HEK293 (cell line): ENCODE results near the gene ZFPL1.
A peak's percentile ranks its signal among the peaks of the same experiment; 100 is the strongest.
"Not testable (repeated sequence)": the region's sequence is repeated elsewhere in the genome, so short reads cannot be mapped to it uniquely, and the experiment has no call there.

Source experiments
- CTCF ChIA-PET: fragments of 350-600 bp; formaldehyde crosslinking; extraction: SDS; loops from one replicate; lab custom pipeline; 2021; ENCODE audit warnings: antibody characterized with exemption; lab: Yijun Ruan, JAX
- POLR2A ChIA-PET: fragments of 300-600 bp; formaldehyde crosslinking; extraction: SDS; loops from one replicate; lab custom pipeline; 2020; ENCODE audit warnings: antibody characterized with exemption, inconsistent platforms; lab: Yijun Ruan, JAX
- H3K27ac ChIP-seq: fragments of 200-500 bp; sonication (Bioruptor generic); 2 replicates; pipeline ENCODE4 v1.5.1; 2014; ENCODE audit warnings: low read depth, low read length, control low read depth, inconsistent platforms; ENCODE audit errors: extremely low read depth
- H3K36me3 ChIP-seq, 2 experiments: fragments of 200-500 bp in 1 of 2; sonication (Bioruptor generic) in 1 of 2; 1 replicate in 1 of 2; 2 replicates in 1 of 2; pipeline ENCODE4 v1.5.1; 2014 to 2017; ENCODE audit warnings: inconsistent platforms in 2 of 2, low read length in 2 of 2; ENCODE audit not compliant: control insufficient read depth in 2 of 2, insufficient read depth in 1 of 2
- H3K4me1 ChIP-seq: fragments of 200-500 bp; sonication (Bioruptor generic); 2 replicates; pipeline ENCODE4 v1.5.1; 2014; ENCODE audit warnings: mild to moderate bottlenecking, low read length, inconsistent platforms; ENCODE audit not compliant: control insufficient read depth, insufficient read depth
- H3K4me3 ChIP-seq: 2 replicates; pipeline ENCODE4 v1.5.1; 2011; ENCODE audit warnings: low read depth, mild to moderate bottlenecking, control low read depth, low read length, moderate library complexity
- H3K9me3 ChIP-seq: fragments of 200-500 bp; sonication (Bioruptor generic); 2 replicates; pipeline ENCODE4 v1.5.1; 2014; ENCODE audit warnings: low read depth, low read length, inconsistent platforms; ENCODE audit not compliant: control insufficient read depth, insufficient read depth
- BCL11A ChIP-seq: fragments of 450-650 bp; formaldehyde crosslinking; IDR thresholded peaks from 2 replicates; pipeline ENCODE4 v1.5.1; 2016; ENCODE audit warnings: low read depth, missing biosample characterization, missing genetic modification characterization
- CTCF ChIP-seq: fragments of 450-650 bp; formaldehyde crosslinking; IDR thresholded peaks from 2 replicates; pipeline ENCODE4 v1.5.1; 2016; ENCODE audit warnings: missing biosample characterization, missing genetic modification characterization
- KLF16 ChIP-seq: fragments of 450-650 bp; formaldehyde crosslinking; IDR thresholded peaks from 2 replicates; pipeline ENCODE4 v1.5.1; 2017; ENCODE audit warnings: missing biosample characterization, missing genetic modification characterization
- PRDM4 ChIP-seq: fragments of 450-650 bp; formaldehyde crosslinking; IDR thresholded peaks from 2 replicates; pipeline ENCODE4 v1.5.1; 2017; ENCODE audit warnings: missing biosample characterization, missing genetic modification characterization
- ZEB2 ChIP-seq: fragments of 450-650 bp; formaldehyde crosslinking; IDR thresholded peaks from 2 replicates; pipeline ENCODE4 v1.5.1; 2016; ENCODE audit warnings: missing biosample characterization, missing genetic modification characterization
- ZFP37 ChIP-seq: fragments of 450-650 bp; formaldehyde crosslinking; IDR thresholded peaks from 2 replicates; pipeline ENCODE4 v1.5.1; 2016; ENCODE audit warnings: missing biosample characterization, missing genetic modification characterization
- ZNF155 ChIP-seq: fragments of 450-650 bp; formaldehyde crosslinking; IDR thresholded peaks from 2 replicates; pipeline ENCODE4 v1.5.1; 2016; ENCODE audit warnings: missing biosample characterization, missing genetic modification characterization
- ZNF416 ChIP-seq: fragments of 450-650 bp; formaldehyde crosslinking; IDR thresholded peaks from 2 replicates; pipeline ENCODE4 v1.5.1; 2016; ENCODE audit warnings: missing biosample characterization, missing genetic modification characterization
- ZNF513 ChIP-seq: fragments of 450-650 bp; IDR thresholded peaks from 2 replicates; pipeline ENCODE4 v1.5.1; 2018; ENCODE audit warnings: missing biosample characterization, missing genetic modification characterization
- ZNF626 ChIP-seq: fragments of 450-650 bp; sonication (Bioruptor Pico); formaldehyde crosslinking; IDR thresholded peaks from 2 replicates; pipeline ENCODE4 v1.5.1; 2018; ENCODE audit warnings: missing biosample characterization, missing genetic modification characterization, inconsistent platforms
- ZNF654 ChIP-seq: fragments of 450-650 bp; formaldehyde crosslinking; IDR thresholded peaks from 2 replicates; pipeline ENCODE4 v1.5.1; 2016; ENCODE audit warnings: low read depth, missing biosample characterization, missing genetic modification characterization
- ZNF664 ChIP-seq: fragments of 450-650 bp; formaldehyde crosslinking; IDR thresholded peaks from 2 replicates; pipeline ENCODE4 v1.5.1; 2016; ENCODE audit warnings: missing biosample characterization, missing genetic modification characterization
- ZNF670 ChIP-seq: fragments of 450-650 bp; formaldehyde crosslinking; IDR thresholded peaks from 2 replicates; pipeline ENCODE4 v1.5.1; 2016; ENCODE audit warnings: missing biosample characterization, missing genetic modification characterization, low read depth
- ZSCAN30 ChIP-seq: fragments of 450-650 bp; IDR thresholded peaks from 2 replicates; pipeline ENCODE4 v1.5.1; 2018; ENCODE audit warnings: missing biosample characterization, mild to moderate bottlenecking, missing genetic modification characterization, moderate library complexity
- TF ChIP-seq, protein P1 (sequence below): fragments of 450-650 bp; formaldehyde crosslinking; IDR thresholded peaks from 2 replicates; pipeline ENCODE4 v1.5.1; 2016; ENCODE audit warnings: missing biosample characterization, missing genetic modification characterization
- TF ChIP-seq, protein P2 (sequence below): IDR thresholded peaks from 2 replicates; pipeline ENCODE4 v1.6.1; 2011; ENCODE audit warnings: mild to moderate bottlenecking, low read depth, low read length, borderline replicate concordance
- TF ChIP-seq, protein P3 (sequence below): fragments of 450-650 bp; formaldehyde crosslinking; optimal IDR thresholded peaks from 2 replicates; pipeline ENCODE3; 2016; ENCODE audit warnings: missing biosample characterization, mild to moderate bottlenecking, missing genetic modification characterization

Gene ZFPL1

GRCh38 chr11:65117206-65118096 lies 33.4 kb downstream of the ZFPL1 start, which contains the start of gene ZNHIT2 (continued):
- TF ChIP-seq, protein P1, sequence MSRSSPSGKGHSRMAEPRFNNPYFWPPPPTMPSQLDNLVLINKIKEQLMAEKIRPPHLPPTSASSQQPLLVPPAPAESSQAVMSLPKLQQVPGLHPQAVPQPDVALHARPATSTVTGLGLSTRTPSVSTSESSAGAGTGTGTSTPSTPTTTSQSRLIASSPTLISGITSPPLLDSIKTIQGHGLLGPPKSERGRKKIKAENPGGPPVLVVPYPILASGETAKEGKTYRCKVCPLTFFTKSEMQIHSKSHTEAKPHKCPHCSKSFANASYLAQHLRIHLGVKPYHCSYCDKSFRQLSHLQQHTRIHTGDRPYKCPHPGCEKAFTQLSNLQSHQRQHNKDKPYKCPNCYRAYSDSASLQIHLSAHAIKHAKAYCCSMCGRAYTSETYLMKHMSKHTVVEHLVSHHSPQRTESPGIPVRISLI (tag by site-specific recombination), result no peak
- TF ChIP-seq BCL11A, result no peak
- peak; percentile 93 for TF ChIP-seq ZEB2 (tag by site-specific recombination)
- peak; percentile 84 for TF ChIP-seq ZNF654 (tag by site-specific recombination)
- TF ChIP-seq, protein P2, sequence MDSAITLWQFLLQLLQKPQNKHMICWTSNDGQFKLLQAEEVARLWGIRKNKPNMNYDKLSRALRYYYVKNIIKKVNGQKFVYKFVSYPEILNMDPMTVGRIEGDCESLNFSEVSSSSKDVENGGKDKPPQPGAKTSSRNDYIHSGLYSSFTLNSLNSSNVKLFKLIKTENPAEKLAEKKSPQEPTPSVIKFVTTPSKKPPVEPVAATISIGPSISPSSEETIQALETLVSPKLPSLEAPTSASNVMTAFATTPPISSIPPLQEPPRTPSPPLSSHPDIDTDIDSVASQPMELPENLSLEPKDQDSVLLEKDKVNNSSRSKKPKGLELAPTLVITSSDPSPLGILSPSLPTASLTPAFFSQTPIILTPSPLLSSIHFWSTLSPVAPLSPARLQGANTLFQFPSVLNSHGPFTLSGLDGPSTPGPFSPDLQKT, result no peak
- TF ChIP-seq ZSCAN30, result peak; percentile 73; the same call in 1 of the 2 replicates
- TF ChIP-seq ZFP37, result peak; percentile 97
- TF ChIP-seq ZNF513, result no peak
- TF ChIP-seq, protein P3, sequence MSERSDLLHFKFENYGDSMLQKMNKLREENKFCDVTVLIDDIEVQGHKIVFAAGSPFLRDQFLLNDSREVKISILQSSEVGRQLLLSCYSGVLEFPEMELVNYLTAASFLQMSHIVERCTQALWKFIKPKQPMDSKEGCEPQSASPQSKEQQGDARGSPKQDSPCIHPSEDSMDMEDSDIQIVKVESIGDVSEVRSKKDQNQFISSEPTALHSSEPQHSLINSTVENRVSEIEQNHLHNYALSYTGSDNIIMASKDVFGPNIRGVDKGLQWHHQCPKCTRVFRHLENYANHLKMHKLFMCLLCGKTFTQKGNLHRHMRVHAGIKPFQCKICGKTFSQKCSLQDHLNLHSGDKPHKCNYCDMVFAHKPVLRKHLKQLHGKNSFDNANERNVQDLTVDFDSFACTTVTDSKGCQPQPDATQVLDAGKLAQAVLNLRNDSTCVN (tag by site-specific recombination), result peak; percentile 70
- TF ChIP-seq ZNF664 (tag by site-specific recombination), result no peak
- TF ChIP-seq PRDM4 (tag by site-specific recombination), result no peak
- TF ChIP-seq ZNF626, result no peak
- TF ChIP-seq ZNF670 (tag by site-specific recombination), result no peak
- TF ChIP-seq ZNF155 (tag by site-specific recombination), result no peak
- TF ChIP-seq, all 188 proteins: peak for 60

- 0 out of 2 replicates have a peak, but pooled peaks have one; percentile 2 for TF ChIP-seq CTCF (tag by site-specific recombination)
- 0 out of 2 replicates have a peak, but pooled peaks have one; percentile 5 for TF ChIP-seq KLF16 (tag by site-specific recombination)
- TF ChIP-seq ZNF416 (tag by site-specific recombination), result no peak
- ChIA-PET POLR2A (interaction anchor here (0.9 to 1.8 kb wide), 5 partner anchors 17 to 122 kb away, joined by 3 to 8 read pairs (median 7); partner anchors contain the start of genes BATF2, CAPN1 and VPS51), CTCF (interaction anchor here (0.6 to 2.9 kb wide), 16 partner anchors 8 to 303 kb away, joined by 3 to 11 read pairs (median 4); partner anchors contain the start of gene SYVN1)
- no peaks in the 10 kb centered on the region for H3K9me3 ChIP-seq
- H3K4me3 ChIP-seq, result no peak overlapping the region
- H3K27ac ChIP-seq, result no peak overlapping the region
- peaks cover 3 to 62% of the 10 kb centered on the region in 2 experiments; a peak in 2 of 3 replicates for H3K36me3 ChIP-seq
- H3K4me1 ChIP-seq, result peaks cover 3% of the 10 kb centered on the region; the same call in 1 of the 2 replicates
Observed at GRCh38 chr11:65118097-65118837, 34.2 kb downstream of the ZFPL1 start.

- not testable (repeated sequence) for H3K4me3 ChIP-seq
Observed at GRCh38 chr11:65118891-65119669, 35.1 kb downstream of the ZFPL1 start.

More at GRCh38 chr11:65118891-65119669, 35.1 kb downstream of the ZFPL1 start:
- CTCF ChIA-PET, result interaction anchor here (0.8 to 3.4 kb wide), 12 partner anchors 8 to 304 kb away, joined by 3 to 37 read pairs (median 5); partner anchors contain the start of genes SYVN1 and TM7SF2
- H3K27ac ChIP-seq, H3K4me1 ChIP-seq, H3K9me3 ChIP-seq: not testable (repeated sequence)
- H3K36me3 ChIP-seq, result peaks cover 3 to 61% of the 10 kb centered on the region in 2 experiments; a peak in 2 of 3 replicates
- POLR2A ChIA-PET, result interaction anchor here (1.3 kb wide), 1 partner anchor 63 kb away, joined by 6 read pairs; the partner anchor contains the start of gene CAPN1
